Urothelium cell line (cell line): ENCODE measurements around the gene POLR2J.
A peak's percentile ranks its signal among the peaks of the same experiment; 100 is the strongest.
"Not testable (repeated sequence)": the region's sequence is repeated elsewhere in the genome, so short reads cannot be mapped to it uniquely, and the experiment has no call there.

Source experiments
- DNase-seq: peaks from one replicate; pipeline ENCODE4 v3.0.0; 2011; ENCODE audit warnings: low spot score, mixed read lengths
- FAIRE-seq: peaks from 2 replicates; lab custom pipeline; 2011; peaks lifted over from hg19 to GRCh38; lab: Jason Lieb, UNC

POLR2J gene

DNA sequence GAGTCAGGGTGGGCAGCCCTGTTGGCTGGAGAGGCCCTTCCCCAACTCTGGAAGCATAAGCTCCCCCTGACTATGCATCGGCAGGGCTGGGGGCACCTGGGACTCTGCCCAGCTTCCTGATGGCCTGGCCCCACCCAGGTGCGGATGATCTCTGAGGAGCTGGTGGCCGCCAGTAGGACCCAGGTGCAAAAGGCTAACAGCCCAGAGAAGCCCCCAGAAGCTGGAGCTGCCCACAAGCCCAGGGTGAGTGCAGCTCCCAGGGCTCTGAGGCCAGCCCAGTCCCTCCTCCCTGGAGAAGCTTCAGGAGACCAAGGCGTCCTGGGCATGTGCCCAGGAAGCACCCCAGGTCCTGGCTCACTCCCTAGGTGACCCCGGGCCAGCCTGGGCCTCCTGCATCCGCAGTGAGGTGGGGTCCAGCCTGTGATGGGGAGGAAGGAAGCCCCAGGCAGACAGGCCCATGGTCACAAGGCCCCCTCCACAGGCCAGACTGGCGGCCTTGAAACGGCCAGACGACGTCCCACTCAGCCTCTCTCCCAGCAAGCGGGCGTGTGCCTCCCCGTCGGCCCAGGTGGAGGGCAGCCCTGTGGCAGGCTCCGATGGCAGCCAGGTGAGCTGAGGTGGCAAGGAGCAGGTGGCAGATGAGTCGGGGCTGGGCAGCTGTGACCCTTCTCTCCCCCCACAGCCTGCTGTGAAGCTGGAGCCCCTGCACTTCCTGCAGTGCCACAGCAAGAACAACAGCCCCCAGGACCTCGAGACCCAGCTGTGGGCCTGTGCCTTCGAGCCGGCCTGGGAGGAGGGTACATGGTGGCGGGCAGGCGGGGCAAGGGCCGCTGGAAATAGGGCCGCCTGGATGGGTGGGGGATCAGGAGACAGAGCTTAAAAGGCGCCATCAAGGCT, 10.9 kb downstream of the POLR2J start:
- DNase-seq (no peak), FAIRE-seq (peak; percentile 44)

DNA sequence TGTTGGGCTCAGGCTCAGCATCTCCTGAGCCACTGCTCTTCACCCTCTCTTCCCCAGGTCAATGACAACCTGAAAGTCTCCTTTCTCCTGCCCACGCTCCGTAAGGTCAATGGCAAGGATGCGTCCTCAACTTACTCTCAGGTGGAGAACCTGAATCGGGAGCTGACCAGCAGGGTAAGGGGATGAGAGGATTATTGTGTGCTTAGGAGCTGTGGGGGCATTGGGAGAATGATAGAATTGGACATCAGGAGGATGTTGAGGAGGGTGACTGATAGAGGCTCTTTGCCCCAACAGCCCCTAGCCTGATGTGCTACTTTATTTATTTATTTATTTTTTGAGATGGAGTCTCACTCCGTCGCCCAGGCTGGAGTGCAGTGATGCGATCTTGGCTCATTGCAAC, 12.6 kb downstream of the POLR2J start:
- DNase-seq (no peak), FAIRE-seq (peak; percentile 35)

DNA sequence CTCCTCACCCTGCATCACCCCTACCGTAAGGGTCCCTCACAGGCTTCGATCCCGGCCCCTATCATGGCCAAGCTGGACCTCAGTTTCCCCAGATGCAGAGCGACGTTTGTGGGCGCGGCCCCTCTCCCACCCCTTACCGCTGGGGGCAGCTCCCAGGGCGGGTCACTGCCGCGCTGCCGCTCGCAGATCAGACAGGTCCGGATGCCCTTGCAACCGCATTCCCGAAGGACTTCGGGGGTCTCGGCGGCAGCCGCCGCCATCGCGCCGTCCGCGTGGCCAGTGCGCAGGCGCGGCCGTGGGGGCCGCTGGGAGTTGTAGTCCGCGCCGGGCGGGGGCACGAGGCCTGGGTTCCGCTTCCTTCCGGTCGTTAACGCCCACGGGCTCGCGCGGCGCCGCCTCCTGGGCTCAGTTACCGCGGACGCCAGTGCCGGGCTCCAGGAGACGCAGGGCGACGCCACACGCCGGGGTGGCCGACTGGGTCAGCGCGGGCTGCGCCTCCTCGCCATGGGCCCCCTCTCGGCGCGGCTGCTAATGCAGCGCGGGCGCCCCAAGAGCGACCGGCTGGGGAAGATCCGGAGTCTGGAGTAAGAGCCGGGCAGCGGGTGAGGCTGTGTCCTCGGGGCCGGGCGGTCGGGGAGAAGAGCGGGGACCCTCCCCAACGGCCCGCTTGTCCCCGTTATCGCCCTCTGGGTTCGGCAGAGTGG, 14.0 kb downstream of the POLR2J start, which contains the start of the genes ALKBH4 and LRWD1:
Gene ALKBH4, minus strand, starts transcription at position 287 of the 704 bp plus-strand sequence. Its CDS starts 27 bp downstream, at position 260.
Gene LRWD1, plus strand, starts transcription at position 408 of the 704 bp plus-strand sequence. Its CDS starts 97 bp downstream, at position 505.
- DNase-seq (peak; percentile 100), FAIRE-seq (peak; percentile 98)

DNA sequence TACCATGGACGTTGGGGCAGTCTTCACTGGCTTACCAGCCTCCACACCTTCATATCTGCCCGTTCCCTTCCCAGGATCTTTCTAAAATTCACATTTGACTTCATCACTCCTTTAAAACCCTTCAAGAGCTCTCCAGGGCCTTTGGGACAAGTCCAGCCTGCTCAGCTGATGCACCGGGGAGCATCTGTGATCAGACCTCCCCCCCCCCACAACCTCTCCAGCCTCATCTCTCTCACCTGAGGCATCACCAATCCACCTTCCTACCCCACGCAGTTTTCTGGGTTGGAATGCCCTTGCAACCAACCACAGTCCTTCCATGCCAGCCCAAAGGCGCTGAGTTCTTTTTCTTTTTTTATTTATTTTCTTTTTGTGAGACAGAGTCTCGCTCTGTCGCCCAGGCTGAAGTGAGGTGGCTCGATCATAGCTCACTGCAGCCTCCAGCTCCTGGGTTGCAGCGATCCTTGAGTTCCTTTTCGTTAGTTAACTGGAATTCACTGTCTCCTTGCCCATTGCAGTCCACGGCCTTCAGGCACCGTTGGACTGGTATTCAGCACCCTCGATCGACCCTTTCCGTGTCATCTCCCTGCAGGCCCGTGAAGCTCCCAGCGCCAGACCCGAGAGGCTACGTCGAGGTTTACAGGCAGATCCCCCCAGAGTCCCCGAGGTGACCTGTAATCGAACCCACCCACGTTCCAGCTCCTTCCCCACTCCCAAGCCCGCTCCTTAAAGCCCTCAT, 14.7 kb downstream of the POLR2J start:
- no peak for DNase-seq
- FAIRE-seq: no peak

DNA sequence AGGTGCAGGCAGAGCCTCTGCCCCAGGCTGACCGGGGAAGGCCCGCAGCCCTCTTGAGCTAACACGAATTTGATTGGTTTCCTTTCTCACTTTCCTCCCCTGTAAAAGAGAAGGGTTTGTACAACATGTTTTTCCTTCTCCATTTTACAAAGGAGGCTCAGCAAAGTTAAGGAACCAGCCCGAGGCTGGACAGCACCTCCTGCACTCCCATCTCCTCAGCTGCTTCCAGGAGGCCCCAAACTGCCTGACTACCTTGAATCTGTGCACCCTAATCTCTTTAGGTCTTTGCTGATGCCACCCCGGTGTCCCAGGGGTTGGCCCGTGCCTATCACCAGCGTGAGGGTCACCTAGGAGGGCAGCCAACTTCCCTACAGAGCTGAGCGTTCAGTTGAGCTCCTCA, 18.3 kb downstream of the POLR2J start:
- DNase-seq (no peak), FAIRE-seq (no peak)

DNA sequence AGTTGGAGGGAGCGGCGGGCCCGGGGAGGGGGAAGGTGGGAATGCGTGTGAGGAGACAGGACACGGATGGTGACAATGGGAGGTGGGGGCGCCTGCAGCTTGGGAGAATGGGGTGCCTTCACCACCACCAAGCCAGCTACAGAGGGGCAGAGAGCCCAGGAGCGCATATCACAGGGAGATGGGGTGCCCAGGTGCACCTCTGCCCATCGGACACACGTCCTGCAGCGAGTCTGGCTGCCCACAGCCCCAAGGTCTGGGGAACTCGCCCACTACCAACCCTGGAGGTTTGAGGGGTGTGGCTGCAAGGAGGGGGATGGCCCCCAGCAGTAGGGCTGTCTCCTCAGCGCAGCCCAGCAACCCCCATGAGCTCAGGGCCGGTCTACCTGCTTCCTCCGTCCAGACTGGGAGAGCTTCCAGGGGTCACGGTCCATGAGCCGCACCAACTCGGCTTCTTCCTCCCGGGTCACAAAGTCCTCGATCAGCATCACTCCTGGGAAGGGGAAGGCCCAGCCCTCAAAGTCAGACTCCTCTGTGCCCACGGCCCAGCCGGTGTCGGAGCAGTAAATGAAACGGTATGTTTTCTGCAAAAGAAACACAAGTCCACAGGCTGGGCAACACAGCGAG, 19.4 kb downstream of the POLR2J start:
- FAIRE-seq (no peak), DNase-seq (no peak)

DNA sequence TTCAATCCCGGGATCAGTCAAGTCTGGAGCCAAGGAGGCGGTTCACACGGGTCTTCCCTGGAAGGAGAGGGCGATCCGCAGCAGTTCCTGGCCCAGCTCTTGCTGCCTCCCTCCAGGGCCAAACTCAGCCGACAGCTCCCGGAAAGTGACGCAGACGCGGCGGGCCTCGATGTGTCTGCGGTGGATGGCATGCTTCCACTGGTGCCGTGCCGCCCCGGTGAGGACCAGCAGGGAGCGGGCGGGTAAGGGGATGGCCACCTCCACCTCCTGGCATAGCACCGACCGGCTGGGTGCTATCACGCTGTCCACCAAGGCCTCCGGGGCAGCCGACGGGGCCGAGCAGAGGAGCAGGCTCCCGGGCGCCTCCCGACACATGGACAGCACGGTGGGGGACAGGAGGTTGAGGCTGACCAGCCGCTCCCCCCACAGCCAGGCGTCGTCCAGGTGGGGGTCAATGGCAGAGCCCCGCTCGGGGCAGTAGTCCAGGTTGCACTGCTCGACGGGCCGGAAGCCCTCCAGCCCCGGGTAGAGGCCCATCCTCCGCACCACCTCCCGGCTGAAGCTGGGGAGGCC, 21.3 kb downstream of the POLR2J start:
- DNase-seq (no peak), FAIRE-seq (peak; percentile 78)

DNA sequence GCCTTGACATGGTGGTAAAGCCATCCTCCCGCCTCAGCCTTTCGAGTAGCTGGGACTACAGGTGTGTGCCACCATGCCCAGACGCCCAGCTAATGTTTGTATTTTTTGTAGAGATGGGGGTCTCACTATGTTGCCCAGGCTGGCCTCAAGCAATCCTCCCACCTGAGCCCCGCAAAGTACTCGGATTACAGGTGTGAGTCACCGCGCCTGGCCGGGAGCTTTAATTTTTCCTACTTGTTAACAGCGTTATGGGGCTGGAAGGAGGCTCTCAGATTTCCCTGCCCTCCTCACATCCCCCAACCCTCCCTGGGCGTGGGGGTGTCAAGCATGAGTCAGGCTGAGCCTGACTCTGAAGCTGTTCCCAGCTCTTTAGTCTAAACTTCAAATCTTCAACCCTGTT, 22.4 kb downstream of the POLR2J start:
- DNase-seq (peak; percentile 88), FAIRE-seq (peak; percentile 68)

DNA sequence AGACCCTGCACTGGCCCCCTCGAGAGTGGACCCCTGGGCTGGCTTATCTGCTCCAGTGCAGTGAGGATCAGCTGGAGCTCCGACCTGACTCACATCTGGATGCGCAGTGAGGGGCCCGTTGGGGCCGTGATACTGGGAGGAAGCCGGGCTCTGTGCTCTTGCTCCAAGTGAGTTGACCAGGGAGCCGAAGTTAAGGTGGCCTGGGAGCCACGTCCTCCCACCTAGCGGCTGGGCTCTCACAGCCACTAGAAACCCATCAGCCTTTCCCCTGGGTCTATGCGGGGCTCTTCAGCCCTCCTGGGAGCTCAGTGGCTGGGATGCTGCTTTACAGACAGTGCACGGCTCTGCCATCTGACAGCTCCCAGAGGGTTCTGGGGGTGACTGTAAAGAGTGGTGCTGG, 23.1 kb downstream of the POLR2J start:
- DNase-seq (no peak), FAIRE-seq (no peak)

DNA sequence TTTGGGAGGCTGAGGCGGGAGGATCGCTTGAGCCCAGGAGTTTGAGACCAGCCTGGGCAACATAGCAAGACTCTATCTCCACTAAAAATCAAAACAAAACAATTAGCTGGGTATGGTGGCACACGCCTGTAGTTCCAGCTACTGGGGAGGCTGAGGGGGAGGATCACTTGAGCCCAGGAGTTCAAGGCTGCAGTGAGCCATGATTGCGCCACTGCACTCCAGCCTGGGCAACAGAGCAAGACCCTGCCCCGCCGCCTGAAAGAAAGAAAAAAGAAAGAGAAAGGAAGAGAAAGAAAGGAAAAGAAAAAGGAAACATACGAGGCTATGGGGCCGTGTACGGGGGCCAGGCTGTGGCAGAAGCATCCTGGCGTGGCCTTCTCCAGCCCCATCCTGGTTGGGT, 23.8 kb downstream of the POLR2J start:
- DNase-seq, FAIRE-seq: not testable (repeated sequence)

DNA sequence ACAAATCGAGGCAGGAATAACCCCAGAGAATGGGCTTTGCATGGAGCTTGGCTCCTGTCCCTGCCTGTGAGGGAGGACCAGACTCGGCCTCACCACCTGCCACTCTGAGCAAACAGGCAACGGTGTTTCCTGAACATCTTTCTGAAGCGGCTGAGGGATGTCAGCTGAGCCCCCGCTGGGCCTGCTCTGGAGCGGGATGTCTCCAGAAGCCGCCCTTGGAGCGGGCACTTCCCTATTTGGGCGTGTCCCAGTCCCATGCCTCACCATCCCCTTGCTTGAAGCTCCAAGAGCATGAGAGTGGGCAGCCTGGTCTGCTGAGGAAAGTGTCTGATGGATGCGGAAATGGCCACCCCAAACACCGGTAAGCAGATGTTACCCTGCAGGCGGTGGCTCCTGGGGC, 24.3 kb downstream of the POLR2J start:
- DNase-seq: no peak
- no peak for FAIRE-seq

DNA sequence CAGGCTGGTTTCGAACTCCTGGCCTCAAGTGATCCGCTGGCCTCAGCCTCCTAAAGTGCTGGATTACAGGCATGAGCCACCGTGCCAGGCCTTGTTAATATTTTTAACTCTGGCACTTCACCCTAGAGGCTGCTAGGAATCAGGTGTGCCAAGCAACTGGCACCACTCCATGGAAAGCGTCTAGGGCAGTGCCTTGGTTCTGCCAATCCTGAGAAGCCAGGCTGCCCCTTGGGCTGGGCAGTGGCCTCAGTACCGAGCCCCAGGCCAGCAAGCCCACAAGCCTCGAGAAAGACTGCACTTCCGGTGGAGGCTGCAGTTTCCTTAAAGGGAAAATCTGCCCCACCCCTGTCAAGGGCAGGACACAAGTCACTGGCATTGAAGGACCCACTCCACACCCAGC, 25.4 kb downstream of the POLR2J start:
- FAIRE-seq (no peak), DNase-seq (no peak)

DNA sequence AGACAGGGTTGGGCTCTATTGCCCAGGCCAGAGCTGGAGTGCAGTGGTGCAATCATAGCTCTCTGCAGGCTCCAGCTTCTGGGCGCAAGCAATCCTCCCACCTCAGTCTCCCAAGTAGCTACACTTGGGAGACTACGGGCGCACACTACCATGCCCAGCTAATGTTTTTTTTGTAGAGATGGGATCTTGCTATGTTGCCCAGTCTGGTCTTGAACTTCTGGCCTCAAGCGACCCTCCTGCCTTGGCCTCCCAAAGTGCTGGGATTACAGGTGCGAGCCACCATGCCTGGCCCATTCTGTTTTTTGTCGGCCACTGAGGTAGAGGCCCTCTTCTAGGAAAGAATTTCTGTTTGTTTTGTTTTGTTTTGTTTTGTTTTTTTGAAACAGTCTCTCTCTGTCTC, 26.3 kb downstream of the POLR2J start:
- DNase-seq (no peak), FAIRE-seq (no peak)

DNA sequence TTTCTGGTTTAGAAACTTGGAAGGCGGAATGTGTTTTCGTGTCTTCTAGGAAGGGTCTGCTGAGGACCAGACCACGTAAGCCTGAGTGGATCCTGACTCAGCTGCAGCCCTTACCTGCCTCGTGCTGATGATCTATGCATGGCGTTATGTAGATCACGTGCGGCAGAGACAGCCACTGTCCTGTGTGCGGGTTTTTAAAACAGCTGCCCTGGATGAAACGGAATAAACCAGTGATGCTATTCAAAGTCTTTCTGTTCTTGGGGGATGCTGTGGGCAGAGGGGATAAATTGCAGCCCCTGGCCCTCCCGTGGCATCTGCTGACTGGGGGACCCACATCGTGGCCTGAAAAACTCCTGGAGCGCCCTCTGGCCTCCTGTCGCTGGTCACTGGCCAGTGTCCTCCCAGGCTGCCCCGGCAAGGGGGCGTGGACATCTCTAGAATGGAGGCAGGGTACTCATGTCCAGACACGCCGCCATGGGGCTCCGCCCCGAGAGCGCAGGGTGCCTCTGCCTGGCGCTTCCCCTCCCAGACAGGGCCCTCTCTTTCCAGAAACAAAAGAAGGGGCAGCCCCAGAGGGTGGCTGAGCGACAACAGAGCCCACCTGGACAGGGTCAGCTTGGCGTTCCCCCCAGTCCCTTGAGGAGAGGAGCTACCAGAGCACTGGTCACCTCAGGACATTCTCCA, 27.2 kb downstream of the POLR2J start:
- no peak for DNase-seq

DNA sequence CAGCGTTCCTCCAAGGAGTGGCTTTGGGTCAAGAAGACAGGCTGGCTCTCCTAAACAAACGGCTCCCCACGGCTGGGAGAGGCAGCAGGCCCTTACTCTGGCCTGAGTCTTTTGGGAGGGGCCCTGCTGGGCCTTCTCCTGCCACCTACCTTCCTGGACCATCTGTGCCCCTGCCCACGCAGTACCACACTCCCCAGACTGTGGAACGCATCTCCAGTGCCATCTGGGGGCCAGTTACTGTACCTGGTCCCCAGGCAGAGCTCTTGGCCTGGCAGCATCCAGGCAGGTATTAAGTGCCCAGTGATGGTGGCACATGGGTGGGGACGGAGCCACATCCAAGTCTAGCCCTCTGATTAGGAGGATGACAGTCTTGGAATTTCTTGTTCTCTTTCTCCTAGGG, 28.5 kb downstream of the POLR2J start:
- FAIRE-seq: no peak
- no peak for DNase-seq

More for the DNA sequence above, 27.2 kb downstream of the POLR2J start:
- FAIRE-seq: no peak

DNA sequence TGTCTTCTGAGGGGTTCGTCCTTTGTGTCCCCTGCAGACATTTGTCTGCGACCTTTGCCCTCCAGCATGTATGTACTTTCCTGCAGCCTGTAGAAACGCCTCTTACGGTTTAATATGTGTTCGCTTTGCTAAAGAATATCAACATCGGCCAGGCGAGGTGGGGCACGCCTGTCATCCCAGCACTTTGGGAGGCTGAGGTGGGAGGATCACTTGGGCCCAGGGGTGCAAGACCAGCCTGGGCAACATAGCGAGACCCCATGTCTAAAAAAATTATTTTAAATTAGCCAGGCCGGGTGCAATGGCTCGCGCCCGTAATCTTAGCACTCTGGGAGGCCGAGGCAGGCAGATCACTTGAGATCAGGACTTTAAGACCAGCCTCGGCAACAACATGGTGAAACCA, 29.6 kb downstream of the POLR2J start:
- no peak for FAIRE-seq
- DNase-seq: no peak

DNA sequence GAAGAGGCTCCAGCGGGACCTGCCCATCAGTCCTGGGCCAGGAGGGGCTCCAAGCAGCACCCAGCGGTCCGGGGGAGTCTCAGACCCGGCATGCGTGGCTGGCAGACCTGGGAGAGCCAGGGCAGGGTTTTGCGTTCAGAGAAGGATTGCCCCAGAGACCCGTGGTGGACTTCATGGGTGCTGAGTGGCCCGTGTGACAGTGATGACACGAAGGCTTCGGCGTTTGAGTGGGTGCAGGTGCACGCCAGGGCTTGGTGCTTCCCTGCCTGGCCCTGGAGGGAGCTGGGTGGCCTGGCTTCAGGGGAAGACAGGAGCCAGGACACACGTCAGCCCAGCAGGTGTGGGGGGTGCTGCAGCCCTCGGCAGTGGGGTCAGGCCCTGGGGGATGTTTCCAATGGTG, 31.4 kb downstream of the POLR2J start:
- no peak for DNase-seq
- no peak for FAIRE-seq

DNA sequence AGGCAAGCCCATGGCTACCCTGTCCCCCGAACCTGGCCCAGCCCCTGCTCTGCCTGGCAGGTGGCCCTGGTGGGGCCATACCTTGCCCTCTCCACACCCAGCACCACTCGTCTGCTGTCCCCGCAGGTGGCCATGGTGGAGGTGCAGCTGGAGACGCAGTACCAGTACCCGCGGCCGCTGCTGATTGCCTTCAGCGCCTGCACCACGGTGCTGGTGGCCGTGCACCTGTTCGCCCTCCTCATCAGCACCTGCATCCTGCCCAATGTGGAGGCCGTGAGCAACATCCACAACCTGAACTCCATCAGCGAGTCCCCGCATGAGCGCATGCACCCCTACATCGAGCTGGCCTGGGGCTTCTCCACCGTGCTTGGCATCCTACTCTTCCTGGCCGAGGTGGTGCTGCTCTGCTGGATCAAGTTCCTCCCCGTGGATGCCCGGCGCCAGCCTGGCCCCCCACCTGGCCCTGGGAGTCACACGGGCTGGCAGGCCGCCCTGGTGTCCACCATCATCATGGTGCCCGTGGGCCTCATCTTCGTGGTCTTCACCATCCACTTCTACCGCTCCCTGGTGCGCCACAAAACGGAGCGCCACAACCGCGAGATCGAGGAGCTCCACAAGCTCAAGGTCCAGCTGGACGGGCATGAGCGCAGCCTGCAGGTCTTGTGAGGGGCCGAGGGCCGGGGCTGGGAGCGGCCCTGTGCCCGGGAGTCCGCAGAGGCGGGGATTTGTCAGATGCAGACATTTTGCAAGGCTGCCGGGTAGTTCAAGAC, 32.1 kb downstream of the POLR2J start:
- DNase-seq: no peak
- FAIRE-seq: no peak

DNA sequence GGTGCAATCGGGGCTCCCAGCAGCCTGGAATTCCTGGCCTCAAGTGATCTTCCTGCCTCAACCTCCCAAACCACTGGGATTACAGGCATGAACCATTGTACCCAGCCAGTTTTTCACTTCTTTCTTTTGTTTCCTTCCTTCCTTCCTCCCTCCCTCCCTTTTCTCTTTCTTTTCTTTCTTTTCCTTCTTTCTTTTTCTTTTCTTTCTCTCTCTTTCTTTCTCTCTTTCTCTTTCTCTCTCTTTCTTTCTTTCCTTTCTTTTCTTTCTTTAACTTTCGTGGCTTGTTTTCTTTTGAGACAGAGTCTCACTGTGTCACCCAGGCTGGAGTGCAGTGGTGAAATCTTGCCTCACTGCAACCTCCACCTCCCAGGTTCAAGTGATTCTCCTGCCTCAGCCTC, 33.0 kb downstream of the POLR2J start:
- DNase-seq (no peak), FAIRE-seq (no peak)
